ENCODE measurements around the gene MYH6.

MYH6 gene

GRCh38 chr14:23345987-23346692 lies 61.9 kb downstream of the MYH6 start:
- H3K4me1 Mint-ChIP-seq, result peaks cover 1% of the 10 kb centered on the region
- H3K9me3 Mint-ChIP-seq, result no peaks in the 10 kb centered on the region
- H3K27ac Mint-ChIP-seq, result no peak overlapping the region
- peaks cover 14% of the 10 kb centered on the region for H3K27me3 Mint-ChIP-seq
- H3K4me3 Mint-ChIP-seq, result no peak overlapping the region
- ATAC-seq (no peak), DNase-seq (no peak)
- H3K36me3 Mint-ChIP-seq (ENCODE audit: low read depth), result no peaks in the 10 kb centered on the region

- peaks cover 4% of the 10 kb centered on the region for H3K36me3 Mint-ChIP-seq (ENCODE audit: low read depth)
- DNase-seq, result no peak
- H3K27me3 Mint-ChIP-seq, result peaks cover 4% of the 10 kb centered on the region
- no peaks in the 10 kb centered on the region for H3K4me1 Mint-ChIP-seq
- no peaks in the 10 kb centered on the region for H3K9me3 Mint-ChIP-seq
- ATAC-seq, result no peak
- H3K4me3 Mint-ChIP-seq, result no peak overlapping the region
- H3K27ac Mint-ChIP-seq, result no peak overlapping the region
Observed at GRCh38 chr14:23344481-23344880, 63.6 kb downstream of the MYH6 start.

GRCh38 chr14:23339506-23340268 lies 68.4 kb downstream of the MYH6 start:
- DNase-seq (no peak), ATAC-seq (no peak)
- peaks cover 4% of the 10 kb centered on the region for H3K36me3 Mint-ChIP-seq (ENCODE audit: low read depth)
- H3K27ac Mint-ChIP-seq, result no peak overlapping the region
- H3K27me3 Mint-ChIP-seq, result peaks cover 15% of the 10 kb centered on the region
- H3K4me3 Mint-ChIP-seq, result no peak overlapping the region
- no peaks in the 10 kb centered on the region for H3K9me3 Mint-ChIP-seq
- H3K4me1 Mint-ChIP-seq, result no peaks in the 10 kb centered on the region

- peaks cover 11% of the 10 kb centered on the region for H3K27me3 Mint-ChIP-seq
- ATAC-seq (no peak), DNase-seq (no peak)
- H3K4me3 Mint-ChIP-seq, result no peak overlapping the region
- peaks cover 4% of the 10 kb centered on the region for H3K36me3 Mint-ChIP-seq (ENCODE audit: low read depth)
- H3K27ac Mint-ChIP-seq, result peak overlapping the region; percentile 26
- no peaks in the 10 kb centered on the region for H3K9me3 Mint-ChIP-seq
- no peaks in the 10 kb centered on the region for H3K4me1 Mint-ChIP-seq
Observed at GRCh38 chr14:23335623-23336022, 72.5 kb downstream of the MYH6 start.

All from activated naive CD8-positive, alpha-beta T cell treated with anti-CD3 and anti-CD28 coated beads, Interleukin-2, amount 50 U/mL, for 24 hours (primary cell).